PC-9 (cell line): Measurements from ENCODE around the gene CNGA4. TPM values are rescaled to one million over a fixed set of nuclear protein-coding genes. Genes with fewer than 3 reads are reported as not detected.

Source experiments
- BruUV-seq: library from RNA; stranded (reverse); fragments of 400-500 nt; replicated peaks from 2 replicates; lab custom pipeline; 2021; lab: Mats Ljungman, UMichigan
- CTCF ChIA-PET: fragments of 300-600 bp; sonication (Branson Sonifier 250); formaldehyde crosslinking; loops from one replicate; lab custom pipeline; 2022; ENCODE audit warnings: antibody characterized with exemption; lab: Charles Lee
- POLR2A ChIA-PET: fragments of 300-600 bp; sonication (Branson Sonifier 250); formaldehyde crosslinking; loops from one replicate; lab custom pipeline; 2022; ENCODE audit warnings: antibody characterized with exemption; ENCODE audit not compliant: unreplicated experiment; lab: Charles Lee
- DNase-seq, 2 experiments: peaks; one replicate each; pipeline versions ENCODE4 v3.0.0 to v3.0.0-alpha.2; 2015 to 2022; ENCODE audit warnings: mixed read lengths in 1 of 2
- H2AFZ ChIP-seq: fragments of 200-600 bp; sonication (generic); 2 replicates; pipeline ENCODE4 v1.8.1; 2017; ENCODE audit warnings: antibody characterized with exemption
- H3F3A ChIP-seq: fragments of 200-600 bp; sonication (generic); 2 replicates; pipeline ENCODE4 v1.8.1; 2017; ENCODE audit warnings: antibody characterized with exemption, mild to moderate bottlenecking, low read depth; ENCODE audit not compliant: insufficient read depth
- H3K27ac ChIP-seq: fragments of 200-600 bp; sonication (generic); 2 replicates; pipeline ENCODE4 v1.6.1; 2016; ENCODE audit warnings: mixed run types
- H3K27me3 ChIP-seq: fragments of 200-600 bp; sonication (generic); 2 replicates; pipeline ENCODE4 v1.6.1; 2016; ENCODE audit warnings: low read depth, mixed run types; ENCODE audit not compliant: insufficient read depth
- H3K36me3 ChIP-seq: fragments of 200-600 bp; sonication (generic); 2 replicates; pipeline ENCODE4 v1.6.1; 2016; ENCODE audit warnings: low read depth, mixed run types
- H3K4me1 ChIP-seq: fragments of 200-600 bp; sonication (generic); replicated peaks from 2 replicates; pipeline ENCODE4 v1.6.1; 2016; ENCODE audit warnings: mixed run types; ENCODE audit not compliant: insufficient read depth
- H3K4me2 ChIP-seq: fragments of 200-600 bp; sonication (generic); 2 replicates; pipeline ENCODE4 v1.6.1; 2017; ENCODE audit warnings: mixed run types
- H3K4me3 ChIP-seq: fragments of 200-600 bp; sonication (generic); 2 replicates; pipeline ENCODE4 v1.6.1; 2016; ENCODE audit warnings: mixed run types
- H3K79me2 ChIP-seq: fragments of 200-600 bp; sonication (generic); 2 replicates; pipeline ENCODE4 v1.6.1; 2017; ENCODE audit warnings: low read depth, mixed run types
- H3K9me2 ChIP-seq: fragments of 200-600 bp; sonication (generic); 2 replicates; pipeline ENCODE4 v1.8.1; 2017; ENCODE audit warnings: mild to moderate bottlenecking; ENCODE audit not compliant: insufficient read depth
- H3K9me3 ChIP-seq: fragments of 200-600 bp; sonication (generic); 2 replicates; pipeline ENCODE4 v1.8.1; 2016; ENCODE audit warnings: low read depth; ENCODE audit not compliant: insufficient read depth
- H4K20me1 ChIP-seq: fragments of 200-600 bp; sonication (generic); 2 replicates; pipeline ENCODE4 v1.8.1; 2017; ENCODE audit not compliant: insufficient read depth
- CTCF ChIP-seq: fragments of 200-600 bp; sonication (generic); conservative IDR thresholded peaks from 2 replicates; pipeline ENCODE4 v1.6.1; 2017; ENCODE audit warnings: mixed run types, antibody characterized with exemption, mild to moderate bottlenecking, moderate library complexity
- EZH2 ChIP-seq: fragments of 200-600 bp; sonication (generic); IDR thresholded peaks from 2 replicates; pipeline ENCODE4 v1.8.0; 2017; ENCODE audit warnings: antibody characterized with exemption, low read depth
- intact Hi-C: fragments of 100-400 bp; cut with micrococcal nuclease; formaldehyde crosslinking; loops from one replicate; pipeline ENCODE4 v1.10.0; 2022; ENCODE audit not compliant: unreplicated experiment
- total RNA-seq: library from RNA; stranded (reverse); gene quantifications from 2 replicates; pipeline ENCODE4 v1.2.3, GENCODE V29; 2021

The CNGA4 gene
- total RNA-seq, 1 experiment from 2014 or later: 0.20 TPM

DNA sequence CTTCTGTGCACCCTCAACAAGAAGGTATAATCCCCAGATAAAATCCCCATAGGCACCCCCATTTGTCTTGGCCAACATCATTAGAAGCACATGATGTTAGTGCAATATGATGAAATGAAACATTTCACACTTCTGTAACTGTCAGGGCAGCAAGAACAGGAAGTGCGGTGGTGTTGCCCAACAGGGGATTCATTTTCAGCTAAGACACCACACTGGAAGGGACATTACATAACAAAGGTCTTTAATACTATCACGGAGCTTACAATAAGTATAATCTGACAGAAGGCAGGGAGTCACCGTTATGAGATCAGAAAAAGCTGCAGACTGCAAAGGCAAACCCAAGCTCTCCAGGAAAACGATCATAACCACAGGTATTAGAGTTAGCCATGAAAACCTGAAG lies 37.9 kb upstream of the CNGA4 start:
- BruUV-seq: no TSS peak
- Histone ChIP-seq H3K36me3 (no peaks in the 10 kb centered on the region), H2AFZ (no peak overlapping the region), H3K4me3 (no peak overlapping the region), H3K4me1 (no peaks in the 10 kb centered on the region), H3K9me2 (no peaks in the 10 kb centered on the region), H3K27ac (no peak overlapping the region), H4K20me1 (no peaks in the 10 kb centered on the region), H3K4me2 (no peak overlapping the region), H3F3A (no peaks in the 10 kb centered on the region), H3K79me2 (no peaks in the 10 kb centered on the region), H3K9me3 (no peaks in the 10 kb centered on the region), H3K27me3 (no peaks in the 10 kb centered on the region)
- TF ChIP-seq EZH2 (no peak), CTCF (no peak)
- DNase-seq: no peak
- CTCF ChIA-PET: no interaction called here
- POLR2A ChIA-PET: no interaction called here
- intact Hi-C loops: no loop called here

DNA sequence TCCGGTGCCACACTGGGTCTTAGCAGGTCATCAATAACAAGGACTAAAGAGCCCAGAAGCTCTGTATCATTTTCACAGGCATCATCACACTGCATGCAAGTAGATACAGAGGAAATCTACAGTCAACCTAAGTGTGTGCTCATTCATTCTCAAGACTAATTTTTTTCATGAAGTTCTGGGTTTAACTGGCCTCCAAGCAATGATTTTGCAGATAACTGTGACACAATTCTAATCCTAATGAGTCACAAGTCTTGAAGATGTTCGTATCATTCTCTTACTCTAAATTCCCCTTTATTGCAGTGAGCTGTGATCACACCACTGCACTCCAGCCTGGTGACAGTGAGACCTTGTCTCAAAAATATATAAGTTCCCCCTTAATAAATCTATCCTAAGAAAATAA lies 37.4 kb upstream of the CNGA4 start:
- Histone ChIP-seq H3K4me2 (no peak overlapping the region), H3K79me2 (no peaks in the 10 kb centered on the region), H3K27ac (no peak overlapping the region), H3K9me2 (no peaks in the 10 kb centered on the region), H3K4me1 (no peaks in the 10 kb centered on the region), H3K4me3 (no peak overlapping the region), H3K36me3 (no peaks in the 10 kb centered on the region), H3K9me3 (no peaks in the 10 kb centered on the region), H4K20me1 (no peaks in the 10 kb centered on the region), H2AFZ (no peak overlapping the region), H3F3A (no peaks in the 10 kb centered on the region), H3K27me3 (no peaks in the 10 kb centered on the region)
- BruUV-seq: no TSS peak
- no peak for DNase-seq
- TF ChIP-seq EZH2 (no peak), CTCF (no peak)
- ChIA-PET CTCF (no interaction called here), POLR2A (no interaction called here)
- intact Hi-C loops: no loop called here

GRCh38 chr11:6202041-6202440 lies 36.8 kb upstream of the CNGA4 start:
- DNase-seq: no peak
- CTCF ChIA-PET: no interaction called here
- Histone ChIP-seq H3K9me3 (no peaks in the 10 kb centered on the region), H3K9me2 (no peaks in the 10 kb centered on the region), H3K4me1 (no peaks in the 10 kb centered on the region), H3F3A (no peaks in the 10 kb centered on the region), H2AFZ (no peak overlapping the region), H3K36me3 (no peaks in the 10 kb centered on the region), H4K20me1 (no peaks in the 10 kb centered on the region), H3K4me3 (no peak overlapping the region), H3K4me2 (no peak overlapping the region), H3K27me3 (no peaks in the 10 kb centered on the region), H3K27ac (no peak overlapping the region), H3K79me2 (no peaks in the 10 kb centered on the region)
- POLR2A ChIA-PET: no interaction called here
- intact Hi-C loops: no loop called here
- TF ChIP-seq CTCF (no peak), EZH2 (no peak)
- no TSS peak for BruUV-seq
